Activated CD8-positive, alpha-beta T cell treated with anti-CD3 and anti-CD28 coated beads for 36 hours (primary cell): ENCODE results near the gene COX6A2. TPM values are rescaled to one million over a fixed set of nuclear protein-coding genes. Genes with fewer than 3 reads are reported as not detected.
A peak's percentile ranks its signal among the peaks of the same experiment; 100 is the strongest.

Experiments used
- ATAC-seq: fragments of 200-7000 bp; cut with Tn5 transposase; one replicate; pipeline ENCODE4 v1.10.0; 2021; ENCODE audit warnings: mild to moderate bottlenecking, moderate library complexity
- CTCF ChIA-PET: fragments of 350-600 bp; sonication (Branson Sonifier 250); formaldehyde crosslinking; loops from one replicate; lab custom pipeline; 2021; ENCODE audit warnings: antibody characterized with exemption; lab: Charles Lee
- POLR2A ChIA-PET: fragments of 350-600 bp; sonication (Branson Sonifier 250); formaldehyde crosslinking; loops from one replicate; lab custom pipeline; 2021; ENCODE audit warnings: antibody characterized with exemption; lab: Charles Lee
- DNase-seq: peaks from one replicate; pipeline ENCODE4 v3.0.0-alpha.2; 2020
- H3K27ac Mint-ChIP-seq: one replicate; pipeline ENCODE4 v1.8.0; 2021; ENCODE audit warnings: mild to moderate bottlenecking, mixed read lengths
- H3K27me3 Mint-ChIP-seq: one replicate; pipeline ENCODE4 v1.8.0; 2021; ENCODE audit warnings: mixed read lengths
- H3K36me3 Mint-ChIP-seq: one replicate; pipeline ENCODE4 v1.8.0; 2021; ENCODE audit warnings: low read depth, mixed read lengths
- H3K4me1 Mint-ChIP-seq: one replicate; pipeline ENCODE4 v1.8.0; 2021; ENCODE audit warnings: low read depth, mixed read lengths
- H3K4me3 Mint-ChIP-seq: one replicate; pipeline ENCODE4 v1.8.0; 2021; ENCODE audit warnings: mild to moderate bottlenecking, moderate library complexity, mixed read lengths
- H3K9me3 Mint-ChIP-seq: one replicate; pipeline ENCODE4 v1.8.0; 2021; ENCODE audit warnings: mixed read lengths
- intact Hi-C: fragments of 100-400 bp; cut with micrococcal nuclease; formaldehyde crosslinking; loops from one replicate; pipeline ENCODE4 v1.10.0; 2022
- total RNA-seq, 2 experiments: library from RNA; stranded (reverse); gene quantifications; one replicate each; pipeline ENCODE4 v1.2.3, GENCODE V29; 2021
- TF ChIP-seq, protein P1 (sequence below): fragments of 200-600 bp; IDR thresholded peaks from one replicate; pipeline ENCODE4 v1.8.0; 2022; ENCODE audit warnings: antibody characterized with exemption, mild to moderate bottlenecking

Gene COX6A2
- total RNA-seq, 2 experiments from 2014 or later, result not detected

DNA sequence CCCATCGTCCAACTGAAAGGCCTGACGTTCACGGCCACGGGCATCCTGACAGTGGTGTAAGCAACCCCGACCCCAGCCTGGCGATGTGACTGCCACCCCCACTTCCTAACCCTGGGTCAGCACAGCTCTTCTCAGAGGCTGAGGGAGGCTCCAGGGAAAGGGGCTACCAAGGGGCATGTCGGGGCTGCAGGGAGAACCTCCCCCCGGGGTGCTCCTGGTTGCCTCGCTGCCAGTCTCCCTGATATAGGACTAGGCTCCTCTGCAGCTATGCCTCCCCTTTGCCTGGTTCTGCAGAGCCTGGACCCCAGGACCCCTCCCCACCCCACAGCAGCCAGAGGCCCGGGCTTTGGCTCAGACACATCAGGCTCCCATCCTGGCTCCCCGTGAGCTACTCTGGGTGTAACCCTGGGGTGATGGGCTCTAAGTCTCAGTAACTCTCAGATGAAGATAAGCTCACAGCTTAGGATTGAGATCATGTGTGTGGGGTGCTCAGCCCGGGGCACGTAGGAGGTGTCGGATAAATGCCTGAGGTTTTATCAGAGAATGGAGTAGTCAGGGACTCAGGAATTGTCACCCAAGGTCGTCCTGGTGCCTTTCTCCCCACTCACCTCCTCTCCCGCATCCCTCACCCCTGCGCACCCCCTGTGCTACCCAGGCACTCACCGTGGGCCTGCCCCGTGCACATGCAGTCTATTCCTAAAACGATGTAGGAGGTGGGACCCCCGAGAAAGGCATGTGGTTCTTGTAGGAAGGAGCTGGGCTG, 24.4 kb downstream of the COX6A2 start:
- peaks cover 2% of the 10 kb centered on the region for H3K36me3 Mint-ChIP-seq
- no peak overlapping the region for H3K27ac Mint-ChIP-seq
- no peaks in the 10 kb centered on the region for H3K27me3 Mint-ChIP-seq
- TF ChIP-seq, protein P1, sequence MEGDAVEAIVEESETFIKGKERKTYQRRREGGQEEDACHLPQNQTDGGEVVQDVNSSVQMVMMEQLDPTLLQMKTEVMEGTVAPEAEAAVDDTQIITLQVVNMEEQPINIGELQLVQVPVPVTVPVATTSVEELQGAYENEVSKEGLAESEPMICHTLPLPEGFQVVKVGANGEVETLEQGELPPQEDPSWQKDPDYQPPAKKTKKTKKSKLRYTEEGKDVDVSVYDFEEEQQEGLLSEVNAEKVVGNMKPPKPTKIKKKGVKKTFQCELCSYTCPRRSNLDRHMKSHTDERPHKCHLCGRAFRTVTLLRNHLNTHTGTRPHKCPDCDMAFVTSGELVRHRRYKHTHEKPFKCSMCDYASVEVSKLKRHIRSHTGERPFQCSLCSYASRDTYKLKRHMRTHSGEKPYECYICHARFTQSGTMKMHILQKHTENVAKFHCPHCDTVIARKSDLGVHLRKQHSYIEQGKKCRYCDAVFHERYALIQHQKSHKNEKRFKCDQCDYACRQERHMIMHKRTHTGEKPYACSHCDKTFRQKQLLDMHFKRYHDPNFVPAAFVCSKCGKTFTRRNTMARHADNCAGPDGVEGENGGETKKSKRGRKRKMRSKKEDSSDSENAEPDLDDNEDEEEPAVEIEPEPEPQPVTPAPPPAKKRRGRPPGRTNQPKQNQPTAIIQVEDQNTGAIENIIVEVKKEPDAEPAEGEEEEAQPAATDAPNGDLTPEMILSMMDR, result no peak
- H3K4me1 Mint-ChIP-seq, result peaks cover 11% of the 10 kb centered on the region
- peaks cover 9% of the 10 kb centered on the region for H3K9me3 Mint-ChIP-seq
- no peak for ATAC-seq
- no peak overlapping the region for H3K4me3 Mint-ChIP-seq
- ChIA-PET POLR2A (interaction anchor here (1.0 kb wide), 1 partner anchor 16 kb away, joined by 3 read pairs; no protein-coding TSS in a partner anchor), CTCF (no interaction called here)
- intact Hi-C loops, result no loop called here
- DNase-seq, result no peak

DNA sequence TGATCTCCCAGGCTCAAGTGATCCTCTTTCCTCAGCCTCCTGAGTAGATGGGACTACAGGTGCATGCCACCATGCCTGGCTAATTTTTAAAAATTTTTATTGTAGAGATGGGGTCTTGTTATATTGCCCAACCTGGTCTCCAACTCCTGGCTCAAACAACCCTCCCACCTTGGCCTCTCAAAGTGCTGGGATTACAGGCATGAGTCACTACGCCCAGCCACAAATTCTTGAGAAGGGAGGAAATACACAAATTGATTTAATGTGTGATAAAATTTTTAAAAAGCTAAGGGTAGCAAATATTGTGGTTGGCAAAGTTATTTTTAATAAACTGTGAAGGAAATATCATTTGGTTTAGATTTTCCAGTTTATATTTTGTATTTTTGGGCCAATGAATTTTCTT, 25.5 kb downstream of the COX6A2 start:
- ATAC-seq (no peak), DNase-seq (no peak)
- ChIA-PET CTCF (interaction anchor here (0.9 to 1.2 kb wide), 3 partner anchors 20 to 466 kb away, joined by 3 to 4 read pairs (median 3); no protein-coding TSS in a partner anchor), POLR2A (interaction anchor here (1.1 kb wide), 1 partner anchor 158 kb away, joined by 3 read pairs; no protein-coding TSS in a partner anchor)
- no peak overlapping the region for H3K27ac Mint-ChIP-seq
- H3K4me3 Mint-ChIP-seq, result no peak overlapping the region
- no peaks in the 10 kb centered on the region for H3K27me3 Mint-ChIP-seq
- peaks cover 11% of the 10 kb centered on the region for H3K4me1 Mint-ChIP-seq
- intact Hi-C loops, result no loop called here
- H3K36me3 Mint-ChIP-seq, result peaks cover 2% of the 10 kb centered on the region
- TF ChIP-seq, protein P1, result no peak
- H3K9me3 Mint-ChIP-seq, result peaks cover 9% of the 10 kb centered on the region

DNA sequence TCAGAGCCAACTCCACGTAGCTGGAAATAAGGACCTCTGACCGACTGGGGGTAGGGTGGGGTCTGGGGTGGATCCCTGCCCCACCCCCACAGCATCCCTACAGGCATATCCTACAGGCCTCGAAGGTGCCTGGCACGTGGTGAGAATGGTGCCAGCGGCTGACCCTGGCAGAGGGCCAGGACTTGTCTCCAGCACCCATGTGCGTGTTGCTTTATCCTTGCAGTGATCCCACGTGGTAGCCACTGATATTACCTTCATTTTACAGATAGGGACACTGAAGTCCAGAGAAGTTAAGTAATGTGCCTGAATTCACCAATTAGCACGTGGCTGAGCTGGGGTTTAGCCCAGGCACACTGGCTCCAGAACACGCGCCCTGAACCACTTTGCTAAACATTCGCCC, 26.7 kb downstream of the COX6A2 start:
- ChIA-PET POLR2A (no interaction called here), CTCF (interaction anchor here (1.4 to 1.9 kb wide), 2 partner anchors 16 to 19 kb away, joined by 3 to 5 read pairs; no protein-coding TSS in a partner anchor)
- intact Hi-C loops, result no loop called here
- peaks cover 11% of the 10 kb centered on the region for H3K4me1 Mint-ChIP-seq
- no peak for ATAC-seq
- no peaks in the 10 kb centered on the region for H3K27me3 Mint-ChIP-seq
- H3K36me3 Mint-ChIP-seq, result peaks cover 2% of the 10 kb centered on the region
- peaks cover 9% of the 10 kb centered on the region for H3K9me3 Mint-ChIP-seq
- no peak overlapping the region for H3K4me3 Mint-ChIP-seq
- no peak overlapping the region for H3K27ac Mint-ChIP-seq
- DNase-seq, result no peak
- TF ChIP-seq, protein P1, result no peak

DNA sequence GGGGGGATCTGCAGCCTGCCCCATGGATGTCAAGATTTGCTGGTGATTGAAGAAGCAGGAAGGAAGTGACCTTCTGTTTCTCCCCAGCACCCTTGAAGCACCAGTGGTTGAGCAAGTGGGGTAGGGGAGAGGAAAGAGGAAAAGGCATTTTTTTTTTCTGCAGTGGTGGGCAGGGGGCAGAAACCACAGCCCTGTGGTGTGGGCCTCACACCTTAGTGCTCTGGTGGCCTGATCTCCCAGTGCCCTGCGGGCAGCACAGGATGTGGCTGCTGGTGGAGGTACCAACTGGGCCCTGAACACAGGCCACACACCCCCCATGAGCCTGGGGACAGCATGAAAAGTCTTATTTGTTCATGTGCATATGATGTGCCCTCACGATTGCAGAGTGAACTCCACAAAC, 28.0 kb downstream of the COX6A2 start:
- ChIA-PET CTCF (interaction anchor here (1.4 to 1.9 kb wide), 2 partner anchors 15 to 18 kb away, joined by 3 to 5 read pairs; no protein-coding TSS in a partner anchor), POLR2A (interaction anchor here (0.8 kb wide), 1 partner anchor 201 kb away, joined by 3 read pairs; no protein-coding TSS in a partner anchor)
- H3K27me3 Mint-ChIP-seq, result no peaks in the 10 kb centered on the region
- no peak overlapping the region for H3K27ac Mint-ChIP-seq
- TF ChIP-seq, protein P1, result no peak
- H3K9me3 Mint-ChIP-seq, result peaks cover 9% of the 10 kb centered on the region
- no peak overlapping the region for H3K4me3 Mint-ChIP-seq
- intact Hi-C loops, result no loop called here
- no peak for ATAC-seq
- peak; percentile 33 for DNase-seq
- H3K36me3 Mint-ChIP-seq, result peaks cover 2% of the 10 kb centered on the region
- H3K4me1 Mint-ChIP-seq, result peaks cover 11% of the 10 kb centered on the region

DNA sequence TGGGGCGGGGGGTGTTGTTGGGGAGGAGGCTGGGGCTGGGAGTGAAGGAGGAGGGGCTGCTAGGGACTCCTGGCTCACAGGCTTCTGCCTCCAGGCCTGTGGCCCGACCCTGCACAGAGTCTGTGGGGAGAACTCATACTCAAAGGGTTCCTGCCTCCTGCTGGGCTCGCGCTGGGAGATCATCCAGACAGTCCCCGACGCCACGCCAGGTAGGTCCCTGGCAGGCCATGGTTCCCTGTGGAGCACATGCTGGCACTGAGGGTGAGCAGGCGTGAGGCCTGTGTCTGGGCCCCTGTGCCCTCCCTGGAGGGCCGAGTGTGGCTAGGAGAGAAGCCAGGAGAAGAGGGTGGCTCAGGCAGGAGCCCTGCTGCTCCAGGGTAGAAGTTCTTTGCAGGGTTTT, 30.5 kb downstream of the COX6A2 start:
- Mint-ChIP-seq H3K4me1 (peaks cover 8% of the 10 kb centered on the region), H3K36me3 (peaks cover 2% of the 10 kb centered on the region), H3K27ac (no peak overlapping the region), H3K4me3 (no peak overlapping the region), H3K9me3 (peaks cover 9% of the 10 kb centered on the region), H3K27me3 (no peaks in the 10 kb centered on the region)
- CTCF ChIA-PET, result no interaction called here
- no peak for DNase-seq
- TF ChIP-seq, protein P1, result no peak
- POLR2A ChIA-PET, result no interaction called here
- no peak for ATAC-seq
- intact Hi-C loops, result no loop called here
